Measurements from ENCODE around the gene CREB3.

CREB3 gene

DNA sequence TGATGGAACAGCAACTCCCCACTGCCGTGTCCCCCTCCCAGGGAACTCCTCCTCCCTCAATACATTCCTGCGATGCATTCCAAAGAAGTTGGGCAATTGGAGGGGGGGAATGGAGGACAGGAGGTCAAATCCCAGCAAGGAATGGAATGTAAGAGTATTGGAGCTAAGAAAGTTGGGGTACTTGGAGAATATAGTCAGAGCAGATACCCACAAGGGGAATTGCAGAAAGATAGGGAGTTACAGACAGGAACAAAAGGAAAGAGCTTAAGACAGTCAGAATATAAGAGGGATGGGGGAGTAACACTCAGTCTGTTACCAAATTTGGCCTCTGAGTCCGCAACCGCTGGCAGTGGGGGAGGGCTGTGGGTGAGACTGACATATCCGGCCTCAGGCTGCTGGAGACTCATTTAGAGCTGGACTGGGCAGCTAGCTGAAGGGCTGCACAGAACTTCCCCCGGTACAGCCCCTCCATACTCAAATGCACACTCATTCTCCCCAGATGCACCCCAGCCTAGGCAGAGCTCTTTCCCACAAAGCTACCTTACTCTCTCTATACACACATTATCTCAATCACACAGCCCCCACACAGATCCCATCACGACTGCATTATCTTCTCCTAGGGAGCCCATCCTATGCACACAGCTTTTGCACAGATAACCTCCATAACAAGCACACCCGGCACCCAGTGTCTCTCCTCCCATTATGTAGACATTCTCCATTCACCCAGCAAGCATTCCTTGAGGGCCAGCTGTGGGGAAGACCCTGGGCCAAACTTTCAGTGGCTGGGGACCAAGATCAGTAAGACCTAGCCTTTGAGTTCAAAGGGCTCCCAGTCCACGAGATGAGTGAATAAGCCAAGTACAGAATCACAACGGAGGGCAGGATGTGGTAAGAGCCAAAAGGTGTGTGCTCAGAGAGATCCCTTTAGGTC is 4.2 kb upstream of the CREB3 start:
- DNase-seq: peak; percentile 97

DNA sequence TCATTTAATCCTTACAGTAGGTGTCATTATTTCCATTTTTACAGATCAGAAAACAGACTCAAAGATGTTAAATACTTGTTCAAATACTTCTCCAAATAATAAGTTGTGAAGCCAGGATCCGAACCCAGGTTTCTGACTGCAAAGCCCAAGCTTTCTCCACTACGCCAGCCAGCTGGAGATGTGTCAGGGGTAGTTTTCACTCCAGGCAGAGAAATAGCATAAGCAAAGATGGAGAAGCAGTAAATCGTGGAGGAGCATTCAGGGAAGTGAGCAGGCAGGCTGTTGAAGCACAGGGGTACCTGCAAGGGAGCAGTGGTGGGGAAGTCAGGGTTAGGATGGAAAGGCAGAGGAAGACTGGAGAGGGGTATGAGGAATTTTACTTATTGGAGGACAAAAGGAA is 3.4 kb upstream of the CREB3 start:
- DNase-seq: no peak

DNA sequence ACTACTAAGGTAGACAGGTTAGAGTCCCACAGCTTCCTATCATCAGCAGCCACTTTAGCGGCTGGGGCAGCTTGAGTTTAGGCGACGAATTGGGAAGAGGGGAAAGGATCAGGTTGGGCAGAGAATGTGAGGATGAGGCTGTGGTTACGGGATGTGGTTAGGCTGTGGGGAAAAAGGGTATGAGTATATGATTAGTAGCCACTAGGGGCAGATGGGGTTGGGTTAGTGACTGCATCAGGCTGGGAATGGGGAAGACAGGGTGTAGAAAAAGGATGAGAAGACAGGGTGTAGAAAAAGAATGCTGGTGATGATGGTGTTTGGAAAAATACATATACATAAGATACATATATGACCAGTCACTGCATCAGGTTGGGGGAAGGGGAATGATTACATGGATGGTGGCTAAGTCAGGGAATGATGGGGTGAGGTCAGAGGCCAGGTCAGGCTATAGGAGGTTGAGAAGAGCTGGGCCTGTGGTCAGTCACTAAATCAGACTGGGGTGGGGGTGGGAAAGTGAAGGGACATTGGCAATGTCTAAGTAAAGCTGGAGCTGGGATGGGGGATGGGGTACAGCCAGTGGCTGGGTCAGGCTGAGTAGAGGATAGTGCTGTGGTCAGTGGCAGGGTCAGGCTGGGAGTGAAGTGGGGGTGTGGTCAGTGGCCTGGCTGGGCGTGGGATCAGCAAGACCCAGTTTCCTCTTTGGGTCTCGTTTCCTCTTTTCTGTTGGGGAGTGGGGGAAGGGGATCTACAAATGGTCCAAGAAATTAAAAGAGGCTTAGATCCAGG is 2.6 kb upstream of the CREB3 start:
- peak; percentile 85 for DNase-seq

DNA sequence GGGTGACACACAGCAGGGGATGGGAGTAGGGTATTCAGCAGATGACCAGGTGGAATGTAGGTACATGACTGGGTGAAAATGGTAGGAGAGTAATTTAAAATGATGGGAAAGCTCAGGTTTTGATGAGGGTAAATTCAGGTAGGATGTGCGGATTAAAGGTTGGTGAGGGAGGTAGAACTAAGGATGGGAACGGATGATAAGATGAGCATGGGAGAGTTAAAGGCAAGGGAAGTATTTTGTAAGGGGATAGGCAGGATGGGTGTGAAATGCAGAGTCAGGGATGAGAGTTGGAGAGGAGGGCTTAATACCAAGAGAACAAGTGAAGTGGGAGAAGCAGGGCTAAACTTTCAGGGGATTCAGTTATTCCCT is 2.0 kb upstream of the CREB3 start:
- no peak for DNase-seq

DNA sequence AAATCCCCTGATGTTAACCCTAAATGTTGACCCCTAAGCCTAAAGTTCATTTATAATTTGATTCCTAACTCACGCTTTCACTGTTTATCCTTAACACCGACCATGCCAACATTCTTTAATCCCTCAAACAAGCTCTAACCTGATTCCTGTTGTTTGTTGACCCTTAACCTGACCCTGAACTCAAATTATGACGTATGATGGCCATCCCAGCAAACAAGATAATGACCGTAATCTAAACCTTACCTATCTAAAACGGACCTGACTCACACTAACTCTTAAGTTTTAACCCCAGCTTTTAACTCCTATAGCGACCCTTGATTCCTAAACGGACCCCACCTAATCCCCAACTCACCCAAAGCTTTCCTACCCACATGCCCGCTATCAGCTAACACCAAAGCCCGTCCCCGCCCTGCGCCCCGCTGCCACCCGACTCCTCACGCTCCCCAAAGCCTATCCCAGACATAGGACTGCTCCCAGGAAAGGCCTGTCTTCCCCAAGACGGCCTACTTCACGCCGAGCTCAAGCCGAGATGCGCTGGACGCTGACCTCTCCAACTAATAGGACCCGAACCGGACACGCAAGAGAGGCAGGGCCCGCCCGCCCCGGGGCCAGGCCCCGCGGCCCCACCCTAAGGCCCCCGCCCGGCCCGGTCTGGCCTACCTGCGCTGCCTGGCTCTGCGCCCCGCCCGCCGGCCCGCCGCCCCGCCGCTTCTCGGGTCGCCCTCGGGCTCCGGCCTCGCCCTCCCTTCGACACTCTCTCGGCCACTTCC is 866 bp upstream of the CREB3 start:
- no peak for DNase-seq

DNA sequence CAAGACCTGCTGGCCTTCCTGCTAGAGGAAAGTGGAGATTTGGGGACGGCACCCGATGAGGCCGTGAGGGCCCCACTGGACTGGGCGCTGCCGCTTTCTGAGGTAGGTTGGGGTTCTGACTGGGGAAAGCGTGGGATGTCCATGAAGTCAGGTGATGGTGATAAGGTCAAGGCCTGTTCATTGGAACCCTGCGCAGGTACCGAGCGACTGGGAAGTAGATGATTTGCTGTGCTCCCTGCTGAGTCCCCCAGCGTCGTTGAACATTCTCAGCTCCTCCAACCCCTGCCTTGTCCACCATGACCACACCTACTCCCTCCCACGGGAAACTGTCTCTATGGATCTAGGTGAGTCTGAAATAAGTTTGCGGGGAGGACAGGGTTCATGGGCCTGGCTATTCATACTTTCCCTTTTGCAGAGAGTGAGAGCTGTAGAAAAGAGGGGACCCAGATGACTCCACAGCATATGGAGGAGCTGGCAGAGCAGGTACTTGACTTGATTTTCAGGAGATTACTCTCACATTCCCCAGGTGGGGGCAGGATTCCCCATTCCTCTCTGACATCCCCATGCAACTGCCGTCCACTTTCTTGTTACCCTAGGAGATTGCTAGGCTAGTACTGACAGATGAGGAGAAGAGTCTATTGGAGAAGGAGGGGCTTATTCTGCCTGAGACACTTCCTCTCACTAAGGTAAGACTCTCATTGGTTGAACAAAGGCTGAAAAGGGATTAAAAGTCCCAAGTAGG is 505 bp downstream of the CREB3 start:
- DNase-seq: peak; percentile 86

DNA sequence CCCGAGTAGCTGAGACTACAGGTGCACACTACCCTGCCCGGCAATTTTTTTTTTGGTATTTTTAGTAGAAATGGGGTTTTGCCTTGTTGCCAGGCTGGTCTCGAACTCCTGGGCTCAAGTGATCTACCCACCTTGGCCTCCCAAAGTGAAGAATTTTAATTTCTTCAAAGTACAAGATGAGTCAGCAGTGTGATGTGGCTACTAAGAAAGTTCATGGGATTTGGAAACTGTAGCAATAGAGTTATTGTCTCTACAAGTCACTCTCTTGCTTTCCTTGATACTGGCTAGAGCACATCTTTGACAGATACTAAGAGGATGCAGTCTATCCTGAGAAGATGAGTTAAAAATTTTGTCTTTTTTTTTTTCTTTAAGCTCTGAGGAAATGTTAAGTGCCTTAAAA is 1.6 kb downstream of the CREB3 start:
- no peak for DNase-seq

DNA sequence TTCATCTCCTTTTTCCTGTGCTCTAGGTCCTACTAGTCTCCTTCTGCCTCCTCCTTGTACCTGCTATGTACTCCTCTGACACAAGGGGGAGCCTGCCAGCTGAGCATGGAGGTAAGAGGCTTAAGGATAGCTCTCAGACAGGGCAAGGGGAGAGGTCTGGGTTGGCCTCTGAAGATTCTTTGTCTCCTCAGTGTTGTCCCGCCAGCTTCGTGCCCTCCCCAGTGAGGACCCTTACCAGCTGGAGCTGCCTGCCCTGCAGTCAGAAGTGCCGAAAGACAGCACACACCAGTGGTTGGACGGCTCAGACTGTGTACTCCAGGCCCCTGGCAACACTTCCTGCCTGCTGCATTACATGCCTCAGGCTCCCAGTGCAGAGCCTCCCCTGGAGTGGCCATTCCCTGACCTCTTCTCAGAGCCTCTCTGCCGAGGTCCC is 3.8 kb downstream of the CREB3 start:
- peak; percentile 42 for DNase-seq

DNA sequence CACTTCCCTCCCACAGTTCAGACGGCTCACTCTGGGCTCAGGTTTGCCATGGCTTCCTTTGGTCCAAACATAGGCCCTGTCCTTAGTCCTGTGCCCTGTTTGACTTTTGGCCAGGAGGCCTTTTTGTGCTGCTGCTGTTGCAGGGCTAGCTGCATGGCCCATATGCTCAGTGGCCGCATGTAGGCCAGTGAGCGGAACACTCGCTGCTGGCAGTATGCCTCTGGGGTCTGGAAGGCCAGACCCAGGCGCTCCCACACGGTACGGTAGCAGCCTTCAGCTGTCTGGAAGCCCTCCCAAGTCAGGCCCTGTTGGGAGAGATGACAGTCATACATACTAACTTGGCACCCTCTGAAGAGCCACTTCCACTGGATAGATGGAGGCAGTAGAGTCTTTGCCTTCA is 4.7 kb downstream of the CREB3 start:
- DNase-seq: no peak

DNA sequence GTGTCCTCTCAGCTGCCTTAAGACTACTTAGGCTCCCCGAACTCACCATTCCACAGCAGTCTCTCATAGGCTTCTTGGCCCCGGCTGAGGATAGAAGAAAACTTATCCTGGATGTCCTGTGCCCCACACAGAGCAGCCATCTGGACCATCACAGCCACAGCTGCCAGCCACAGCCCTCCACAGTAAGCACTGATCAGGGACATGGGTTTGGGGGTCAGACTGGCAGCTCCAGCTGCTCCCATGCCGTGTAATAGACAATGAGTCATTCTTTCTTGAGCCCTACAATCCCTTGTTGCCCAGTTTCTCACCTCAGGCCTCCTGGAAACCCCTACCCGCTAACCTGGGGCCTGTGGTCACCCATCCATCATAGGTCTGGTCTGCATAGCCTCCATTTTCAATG is 5.7 kb downstream of the CREB3 start:
- DNase-seq: no peak

DNA sequence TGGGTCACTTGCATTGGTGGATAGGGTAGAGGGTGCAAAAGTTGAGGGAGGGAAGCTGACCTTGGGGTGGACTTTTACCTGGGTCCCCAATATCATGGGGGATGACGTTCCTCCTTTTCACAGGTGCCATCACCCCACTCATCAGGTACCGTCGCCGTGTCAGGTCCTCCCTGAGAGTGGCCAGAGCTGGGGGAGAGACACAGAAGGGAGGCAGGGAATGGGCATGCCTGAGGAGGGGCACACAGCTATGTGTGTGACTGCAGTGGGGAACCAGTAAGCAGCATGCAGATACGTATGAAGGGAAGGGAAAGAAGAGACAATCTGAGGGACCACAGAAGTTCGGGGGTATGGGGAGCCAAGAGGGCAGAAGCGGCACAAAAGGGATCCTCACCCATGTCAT is 6.5 kb downstream of the CREB3 start:
- no peak for DNase-seq

DNA sequence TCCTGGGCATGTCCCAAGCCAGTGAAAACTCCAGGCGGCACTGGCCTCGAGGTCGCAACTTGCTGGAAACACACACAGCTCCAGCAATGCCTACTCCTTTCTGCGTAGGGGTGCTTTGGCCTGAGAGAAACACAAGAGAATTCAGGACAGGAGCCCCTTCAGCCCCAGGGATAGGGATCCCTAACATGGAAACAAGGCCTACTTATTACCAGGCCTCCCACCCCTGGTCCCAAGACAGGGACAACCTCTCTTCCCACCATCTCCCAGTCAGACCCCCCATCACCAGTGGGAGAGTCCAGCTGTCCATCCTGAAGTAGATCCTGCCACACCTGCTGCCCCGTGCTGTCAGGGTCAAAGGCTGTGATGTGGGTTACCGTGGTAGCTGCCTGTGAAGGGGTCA is 7.8 kb downstream of the CREB3 start:
- no peak for DNase-seq

DNA sequence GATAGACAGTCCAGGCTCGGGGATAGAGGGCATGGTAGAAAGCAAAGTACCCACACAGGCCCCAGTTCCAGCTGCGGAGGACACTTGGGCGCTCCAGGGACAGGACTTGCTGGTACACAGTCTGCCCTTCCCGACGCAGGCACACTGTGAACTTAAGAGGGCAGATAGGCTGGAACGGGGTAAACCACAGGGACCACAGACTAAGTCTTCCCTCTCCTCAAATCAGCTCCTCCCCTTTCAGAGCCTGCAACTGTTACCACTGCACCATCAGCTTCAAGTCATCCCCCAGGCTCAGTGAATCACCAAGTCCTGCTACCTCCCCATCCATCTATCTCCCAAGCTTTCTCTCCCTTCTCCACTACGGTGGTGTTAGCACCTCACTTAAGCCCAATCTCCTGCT is 9.3 kb downstream of the CREB3 start:
- DNase-seq: no peak

DNA sequence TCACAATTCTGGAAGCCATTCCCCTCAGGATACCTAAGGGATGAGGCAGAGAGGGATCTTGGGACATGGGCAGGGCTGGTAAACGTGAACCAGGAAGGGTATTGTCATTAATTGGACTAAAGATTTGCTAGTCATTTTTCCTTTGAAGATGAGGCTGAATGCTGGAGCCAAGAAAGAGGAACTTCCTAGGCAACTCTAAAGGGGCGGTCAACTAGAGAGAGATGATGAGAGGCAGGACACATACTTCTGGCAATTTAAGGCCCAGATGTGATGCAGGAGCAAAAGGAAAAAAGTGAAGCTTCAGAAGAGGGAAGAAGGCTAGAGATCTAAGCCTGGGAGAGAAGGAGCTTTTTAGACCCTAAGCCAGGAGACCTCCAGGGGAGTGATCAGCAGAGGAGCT is 11.0 kb downstream of the CREB3 start:
- no peak for DNase-seq

DNA sequence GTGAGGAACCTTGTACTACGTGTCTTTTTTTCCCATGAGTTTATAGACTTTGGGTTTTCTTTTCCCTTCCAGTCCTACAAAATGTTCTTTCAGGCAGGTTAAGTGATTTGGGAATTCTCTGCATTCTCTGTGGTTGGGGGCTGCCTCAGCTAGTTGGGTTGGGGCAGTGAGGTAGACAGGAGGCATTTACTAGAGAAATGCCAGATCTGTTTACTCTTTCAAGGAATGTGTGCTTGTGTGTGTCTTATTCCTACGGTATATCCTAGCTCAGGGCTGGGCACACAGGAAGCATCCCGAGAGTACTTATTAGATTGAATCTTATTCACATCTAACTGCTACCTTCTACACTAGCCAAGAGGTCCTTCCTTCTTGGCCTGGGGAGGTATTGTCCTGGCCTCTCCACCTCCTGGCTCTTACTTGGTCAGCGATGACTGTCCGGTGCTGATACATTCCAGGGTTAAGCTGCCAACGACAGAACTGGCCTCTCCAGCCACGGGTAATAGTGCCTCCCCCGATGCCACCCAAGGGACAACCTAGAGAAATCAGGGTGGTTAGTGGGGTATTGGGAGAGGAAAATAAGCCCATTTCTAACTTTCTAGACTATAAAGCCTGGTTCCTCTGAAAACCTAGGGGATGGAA is 11.5 kb downstream of the CREB3 start:
- DNase-seq: no peak

DNA sequence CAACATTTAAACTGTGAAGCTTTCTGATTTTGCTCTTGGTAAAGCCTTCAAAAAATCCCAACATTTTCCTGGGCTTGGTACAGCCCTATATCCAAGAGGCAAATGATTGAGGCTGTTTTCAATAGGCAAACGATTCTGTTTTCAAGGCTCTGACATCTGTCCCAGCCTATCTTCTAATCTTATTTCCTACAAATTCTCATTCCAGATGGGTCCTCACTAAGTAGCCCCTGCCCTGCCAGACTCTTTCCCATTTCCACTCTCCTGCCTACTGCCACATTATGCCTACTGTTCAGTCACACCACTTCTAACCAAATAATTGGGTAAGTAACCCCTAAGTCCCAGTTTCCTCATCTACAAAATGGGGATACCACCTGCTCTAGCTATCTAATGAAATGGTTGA is 13.1 kb downstream of the CREB3 start:
- DNase-seq: no peak

DNA sequence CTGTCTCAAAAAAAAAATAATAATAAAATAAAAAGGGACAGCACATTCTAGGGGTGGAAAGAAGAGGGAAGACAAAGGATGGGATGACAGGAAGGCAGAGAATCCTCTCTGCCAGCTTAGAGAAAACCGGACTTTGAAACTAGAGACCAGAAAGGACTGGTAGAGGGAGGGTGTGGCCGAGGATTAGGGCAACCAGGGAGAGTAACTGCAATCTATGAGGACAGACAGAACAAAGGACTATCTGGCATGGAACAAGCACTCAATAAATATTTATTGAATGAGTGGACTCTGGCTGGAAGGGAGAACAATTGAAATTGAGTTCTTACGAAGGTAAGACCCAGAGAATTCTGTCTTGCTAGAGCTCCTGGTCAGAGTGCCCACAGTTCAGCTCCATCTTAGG is 14.1 kb downstream of the CREB3 start:
- no peak for DNase-seq

DNA sequence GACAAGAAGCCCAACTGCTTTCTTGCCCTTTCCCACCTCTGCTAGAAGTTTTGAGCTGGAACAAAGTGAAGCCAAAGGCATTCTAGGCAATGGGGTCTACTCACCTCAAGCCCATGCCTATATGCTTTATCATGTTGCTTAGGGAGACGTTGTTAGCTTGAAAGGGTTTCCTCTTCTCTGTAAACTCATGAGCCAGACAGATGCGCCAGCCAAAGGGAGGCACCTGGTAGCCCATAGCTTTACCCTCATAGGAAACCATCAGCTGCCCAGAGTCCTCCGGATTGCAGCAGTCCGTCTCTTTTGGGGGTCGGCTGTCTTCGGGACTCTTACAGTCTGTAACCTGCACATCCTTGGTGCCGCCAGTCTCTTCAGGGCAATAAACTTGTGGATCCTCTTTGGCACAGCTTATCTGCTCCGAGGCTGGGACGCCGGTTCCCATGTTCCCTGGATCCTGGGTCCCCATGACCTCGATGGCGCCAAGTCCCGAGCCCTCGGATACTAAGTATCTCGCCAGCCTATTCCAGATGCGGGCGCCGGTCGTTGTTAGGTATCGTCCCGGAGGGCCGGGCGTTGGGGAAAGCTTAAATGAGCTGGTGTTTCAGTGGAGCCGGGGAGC is 15.9 kb downstream of the CREB3 start:
- no peak for DNase-seq

DNA sequence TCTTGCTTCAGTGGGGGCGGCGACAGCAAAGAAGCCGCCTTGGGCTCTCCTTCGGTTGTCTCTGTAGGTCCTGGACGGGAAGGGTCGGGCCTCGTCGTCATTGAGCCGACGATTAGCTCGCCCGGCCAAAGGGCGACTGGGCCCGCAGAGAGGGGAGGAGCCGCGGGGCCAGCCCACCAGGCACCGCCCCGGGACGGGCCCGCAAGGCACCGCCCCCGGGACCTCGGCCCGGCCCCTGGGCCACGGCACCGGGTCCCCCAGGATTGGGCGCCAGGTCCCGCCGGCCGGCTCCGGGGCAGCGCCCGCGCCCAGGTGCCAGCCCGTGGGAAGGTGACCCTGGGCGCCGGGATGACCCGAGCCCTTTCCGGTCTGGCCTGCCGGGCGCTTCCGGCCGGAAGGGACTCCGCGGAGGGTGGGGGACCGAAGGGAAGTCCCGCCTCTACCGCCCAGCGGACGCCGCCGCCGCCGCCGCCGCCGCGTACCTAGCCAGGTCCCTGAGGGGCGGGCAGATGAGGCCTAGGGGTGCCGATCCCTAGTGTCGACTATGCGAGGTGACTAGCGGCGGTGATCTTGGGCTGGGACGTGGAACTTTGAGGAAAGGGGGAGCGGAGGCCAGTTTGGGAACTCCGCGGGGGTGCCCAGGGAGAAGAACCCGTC is 16.5 kb downstream of the CREB3 start, which contains the start of the genes GBA2 and RGP1:
TSS of gene GBA2 (minus strand) at position 371 of the 657 bp plus-strand sequence. CDS start 524 bp downstream, outside the sequence.
TSS of gene RGP1 (plus strand) at position 430 of the 657 bp plus-strand sequence. CDS start 469 bp downstream, outside the sequence.
- DNase-seq: peak; percentile 59

DNA sequence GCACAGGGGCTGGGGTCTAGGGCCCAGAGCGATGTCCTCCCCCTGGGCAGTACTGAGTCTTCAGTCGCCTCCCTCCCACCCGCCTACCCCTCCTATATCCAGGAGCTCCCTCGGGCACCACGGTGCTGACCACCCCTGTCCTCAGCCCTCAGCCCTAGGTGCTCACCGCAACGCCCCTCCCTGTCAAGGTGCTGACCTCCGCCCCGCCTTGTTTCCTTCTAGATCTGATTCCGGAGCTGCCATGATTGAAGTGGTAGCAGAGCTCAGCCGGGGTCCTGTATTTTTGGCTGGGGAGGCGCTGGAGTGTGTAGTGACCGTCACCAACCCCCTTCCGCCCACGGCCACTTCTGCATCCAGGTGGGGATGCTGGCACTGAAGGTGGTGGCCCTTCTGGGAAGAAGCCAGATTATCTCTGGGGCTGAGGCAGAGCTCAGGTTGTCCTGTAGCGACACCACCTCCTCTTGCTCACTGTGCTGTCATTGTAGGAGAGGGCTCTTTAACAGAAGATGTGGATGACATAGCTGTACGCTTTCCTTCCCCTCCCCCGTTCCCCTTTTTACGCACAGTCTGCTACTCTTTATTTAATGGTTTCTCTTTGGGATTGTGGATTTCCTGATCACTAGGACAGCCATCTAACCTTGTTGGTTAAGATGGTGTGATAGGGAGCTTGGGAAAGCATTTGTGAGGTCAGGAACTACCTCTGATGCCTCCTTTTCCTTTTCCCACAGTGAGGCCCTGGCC is 17.2 kb downstream of the CREB3 start:
- DNase-seq: peak; percentile 22
